HG02870 (cell line): Measurements from ENCODE around the gene BRAP.
"Not testable (repeated sequence)": the region's sequence is repeated elsewhere in the genome, so short reads cannot be mapped to it uniquely, and the experiment has no call there.

Experiments
- ATAC-seq: cut with Tn5 transposase; IDR thresholded peaks from one replicate; pipeline ENCODE4 v1.9.1; 2021; ENCODE audit warnings: mild to moderate bottlenecking, moderate library complexity; ENCODE audit not compliant: unreplicated experiment

Gene BRAP

GRCh38 chr12:111684485-111685198, 1.1 kb downstream of the BRAP start:
- ATAC-seq, result not testable (repeated sequence)

GRCh38 chr12:111677186-111677585, 8.6 kb downstream of the BRAP start:
- no peak for ATAC-seq

DNA sequence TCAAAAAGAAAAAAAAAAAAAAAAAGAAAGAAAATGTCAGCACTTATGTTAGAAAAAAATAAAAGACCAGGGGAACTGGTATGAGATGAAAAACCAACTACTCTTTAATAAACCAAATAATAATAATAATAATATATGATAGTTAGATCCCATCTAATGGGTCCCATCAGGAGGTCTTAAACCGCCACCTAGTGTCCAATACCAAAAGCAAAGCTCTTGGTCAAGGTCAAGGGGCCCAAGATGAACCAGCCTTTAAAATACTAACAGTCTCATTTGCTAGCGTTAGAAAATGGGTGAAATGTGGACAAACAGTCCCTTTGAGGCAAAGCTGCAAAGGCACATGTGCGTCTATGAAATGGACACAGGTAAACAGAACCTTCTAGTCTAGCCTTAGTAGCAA, 12.3 kb downstream of the BRAP start:
- ATAC-seq, result no peak

GRCh38 chr12:111672822-111673381, 12.9 kb downstream of the BRAP start:
- ATAC-seq, result no peak

GRCh38 chr12:111664961-111665865, 20.5 kb downstream of the BRAP start:
- ATAC-seq, result no peak

DNA sequence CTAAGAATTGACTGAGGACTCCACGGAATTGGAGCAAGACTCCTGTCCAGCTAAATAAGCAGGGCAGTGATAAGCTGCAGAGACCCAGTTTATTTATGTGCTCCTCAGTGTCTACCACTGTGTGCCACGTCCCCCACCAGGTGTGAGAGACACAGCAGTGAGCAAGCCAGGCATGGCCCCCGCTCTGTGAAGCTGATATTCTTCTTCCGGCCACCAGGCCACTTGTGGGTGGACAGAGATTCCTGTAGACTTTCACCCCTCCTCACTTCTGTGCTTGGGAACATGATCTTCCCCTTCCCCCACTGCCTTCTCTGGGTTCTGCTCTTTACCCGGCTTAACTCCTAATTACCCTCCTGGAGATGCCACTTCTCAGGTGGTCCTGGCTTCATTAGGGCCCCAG, 21.3 kb downstream of the BRAP start:
- no peak for ATAC-seq

- no peak for ATAC-seq
Measured at GRCh38 chr12:111656016-111656415, 29.7 kb downstream of the BRAP start.

- ATAC-seq, result no peak
Measured at GRCh38 chr12:111655356-111655755, 30.4 kb downstream of the BRAP start.

DNA sequence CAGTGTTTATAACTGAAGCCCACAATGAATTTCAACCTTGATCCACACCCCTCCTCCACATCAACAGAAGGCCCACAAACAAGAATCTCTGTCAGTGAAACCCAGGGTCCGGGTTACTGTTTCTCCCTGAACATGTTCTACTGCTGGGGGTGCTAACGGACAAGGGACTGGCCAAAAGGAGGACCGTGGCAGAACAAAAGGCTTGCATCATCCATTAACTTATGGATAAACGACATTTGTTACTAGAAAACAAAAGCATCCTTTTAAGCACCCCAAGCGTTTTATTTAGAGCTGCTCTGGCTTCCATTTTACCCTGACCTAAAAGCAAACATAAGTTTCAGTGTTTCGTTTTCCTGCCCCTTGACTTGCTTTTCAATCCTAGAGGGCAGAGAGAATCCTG, 32.2 kb downstream of the BRAP start:
- ATAC-seq, result no peak

- not testable (repeated sequence) for ATAC-seq
Measured at GRCh38 chr12:111652530-111652929, 33.2 kb downstream of the BRAP start.

DNA sequence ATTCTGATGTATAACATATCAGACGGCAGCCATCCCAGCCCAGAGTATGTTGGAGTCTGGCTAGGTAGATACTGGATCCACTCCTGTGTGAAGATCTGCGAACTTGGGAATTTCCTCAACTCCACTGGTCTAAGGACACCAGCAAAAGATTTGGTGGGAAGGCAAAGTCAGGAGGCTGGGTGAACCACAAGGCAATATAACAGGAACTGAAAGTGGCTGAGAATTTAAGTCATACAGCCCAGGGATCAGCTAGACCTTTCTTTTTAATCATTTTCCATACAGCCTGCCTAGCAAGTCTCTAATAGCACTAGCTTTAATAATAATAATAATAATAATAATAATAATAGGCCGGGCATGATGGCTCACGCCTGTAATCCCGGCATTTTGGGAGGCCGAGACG, 34.8 kb downstream of the BRAP start:
- ATAC-seq, result no peak

GRCh38 chr12:111645433-111645832, 40.3 kb downstream of the BRAP start:
- ATAC-seq, result no peak

DNA sequence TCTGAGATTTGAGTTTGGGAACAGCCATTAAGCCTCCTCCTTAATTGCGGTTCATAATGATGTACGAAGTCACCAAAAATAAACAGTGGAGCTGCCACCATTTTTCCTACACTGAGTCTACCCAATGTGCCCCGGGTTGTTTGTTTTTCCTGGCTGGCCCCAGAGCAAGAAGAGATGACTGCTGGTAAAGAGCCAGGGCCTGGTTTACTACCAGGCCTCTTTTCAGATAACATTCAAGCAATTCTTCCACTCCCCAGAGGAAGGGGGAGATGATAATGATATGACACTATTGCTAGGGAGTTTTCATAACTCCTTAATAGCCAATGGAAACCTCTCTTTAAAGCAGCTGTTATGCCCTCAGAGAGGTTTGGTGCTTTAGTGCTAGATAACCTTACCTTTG, 42.3 kb downstream of the BRAP start:
- no peak for ATAC-seq

DNA sequence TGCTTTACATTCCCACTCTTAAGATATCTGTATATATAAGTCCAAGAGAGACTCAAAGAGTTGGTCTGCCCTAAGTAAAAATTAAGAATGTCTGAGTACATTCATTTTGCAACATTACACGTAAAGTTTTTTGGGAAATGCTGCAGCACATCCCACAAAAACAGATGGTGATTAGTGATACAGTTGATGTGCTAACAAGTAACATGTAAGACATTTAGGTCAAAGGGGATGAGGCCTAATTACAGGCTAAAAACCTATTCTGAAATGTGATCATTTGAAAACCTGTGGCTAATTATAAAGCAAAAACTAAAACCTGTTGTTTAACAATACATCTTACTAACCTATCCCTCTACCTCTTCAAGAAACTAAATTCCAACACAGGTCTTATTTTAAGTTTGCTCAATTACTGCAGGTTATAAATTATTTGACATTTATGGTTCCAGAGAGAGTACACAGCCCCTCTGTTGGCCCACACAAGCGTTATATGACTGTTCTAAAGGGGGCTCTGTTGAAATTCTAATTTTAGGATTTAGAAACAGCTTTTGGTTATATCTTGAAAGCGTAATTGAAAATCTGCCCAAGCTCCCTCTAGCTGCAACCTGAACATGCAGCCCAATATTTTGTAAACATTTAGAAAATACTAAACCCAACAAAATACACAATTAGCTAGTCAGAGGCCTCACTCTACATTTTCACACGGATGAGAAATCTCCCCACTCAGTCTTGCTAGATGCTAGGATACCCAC, 42.9 kb downstream of the BRAP start:
- no peak for ATAC-seq

- no peak for ATAC-seq
Measured at GRCh38 chr12:111640506-111640905, 45.2 kb downstream of the BRAP start.

GRCh38 chr12:111638556-111638955, 47.2 kb downstream of the BRAP start:
- ATAC-seq, result no peak

DNA sequence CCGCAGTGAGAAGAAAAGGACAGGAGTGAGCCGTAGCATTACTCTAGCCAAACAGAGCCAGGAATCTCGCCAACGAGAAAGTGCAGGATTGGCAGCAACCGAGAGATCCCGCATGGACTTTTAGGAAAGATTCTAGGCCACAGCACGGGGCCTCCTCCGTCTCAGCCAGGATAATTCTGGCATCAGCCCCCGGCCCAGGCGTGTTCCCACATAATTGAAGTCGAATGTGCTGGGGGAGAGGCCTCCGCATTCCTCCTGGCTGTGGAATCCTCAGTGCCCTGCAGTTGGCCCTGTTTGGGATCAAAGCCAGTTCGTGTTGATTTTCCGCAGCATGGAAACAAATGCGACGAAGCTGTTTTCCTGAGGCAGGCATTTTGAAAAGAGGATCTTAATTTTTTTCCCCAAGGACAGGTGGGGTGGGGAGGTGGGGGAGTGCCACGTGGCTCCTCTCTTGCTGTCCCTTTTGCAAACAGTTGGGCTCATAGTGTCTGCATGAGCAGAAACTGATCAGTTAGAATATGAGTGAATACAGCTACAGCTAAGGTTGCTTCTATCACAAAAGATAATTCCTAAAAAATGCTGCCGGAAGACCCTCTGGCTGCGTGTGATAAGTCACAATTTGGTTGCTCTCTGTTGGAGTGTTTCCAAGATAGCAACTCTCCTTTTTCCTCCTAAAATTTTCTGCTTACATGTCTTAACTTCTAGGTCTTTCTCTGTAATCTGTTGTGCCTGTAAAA, 49.4 kb downstream of the BRAP start:
- no peak for ATAC-seq

DNA sequence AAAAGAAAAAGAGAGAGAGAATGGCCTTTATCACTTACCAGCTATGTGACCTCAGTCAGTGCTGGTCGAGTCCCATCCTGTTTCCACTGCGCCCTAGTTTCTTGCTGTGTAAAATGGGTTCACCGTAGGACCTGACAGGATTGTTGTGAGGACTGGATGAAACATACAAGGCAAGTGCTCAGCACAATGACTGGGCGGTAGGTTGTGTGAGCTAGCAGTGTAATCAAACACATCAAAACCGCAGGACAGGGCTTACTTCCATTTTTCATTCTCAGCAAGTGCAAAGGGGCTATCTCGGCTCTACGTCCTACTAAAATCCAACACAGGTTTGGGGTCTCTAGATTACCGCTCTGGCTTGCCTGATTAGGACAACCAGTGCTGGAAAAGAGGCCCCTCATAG, 50.2 kb downstream of the BRAP start:
- ATAC-seq, result no peak

GRCh38 chr12:111628505-111629260, 57.1 kb downstream of the BRAP start:
- no peak for ATAC-seq

DNA sequence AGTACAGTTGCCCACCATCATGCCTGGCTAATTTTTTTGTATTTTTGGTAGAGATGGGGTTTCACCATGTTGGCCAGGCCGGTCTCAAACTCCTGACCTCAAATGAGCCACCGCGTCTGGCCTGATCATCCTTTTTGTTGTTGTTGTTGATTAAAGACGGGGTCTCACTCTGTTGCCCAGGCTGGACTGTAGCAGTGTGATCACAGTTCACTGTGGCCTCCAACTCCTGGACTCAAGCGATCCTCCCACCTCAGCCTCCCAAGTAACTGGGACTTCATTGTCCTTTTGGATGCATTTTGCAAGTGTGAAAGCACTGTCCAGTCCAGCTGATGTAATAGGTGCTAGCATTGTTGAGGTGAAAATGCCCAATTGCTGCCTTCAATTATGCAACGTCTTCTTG, 59.5 kb downstream of the BRAP start:
- no peak for ATAC-seq
